ENCODE results near the gene PDCL3.
A peak's percentile ranks its signal among the peaks of the same experiment; 100 is the strongest.

PDCL3 gene

GRCh38 chr2:100556746-100557145 lies 6.0 kb upstream of the PDCL3 start:
- TF ChIP-seq CTCF (IDR thresholded peaks at IDR 0.05): no peak
- no peak for DNase-seq (ENCODE audit: low spot score)
- no peak overlapping the region for H3K4me3 ChIP-seq
- no peak overlapping the region for H3K27ac ChIP-seq

- no peak overlapping the region for H3K27ac ChIP-seq
- no peak for TF ChIP-seq CTCF (IDR thresholded peaks at IDR 0.05)
- no peak for DNase-seq (ENCODE audit: low spot score)
- H3K4me3 ChIP-seq: no peak overlapping the region
Observed at GRCh38 chr2:100560216-100560830, 2.5 kb upstream of the PDCL3 start.

- no peak for TF ChIP-seq CTCF (IDR thresholded peaks at IDR 0.05)
- no peak overlapping the region for H3K4me3 ChIP-seq
- DNase-seq (ENCODE audit: low spot score): no peak
- H3K27ac ChIP-seq: peak overlapping the region in 1 of 2 donors; percentile 14
Observed at GRCh38 chr2:100561191-100561590, 1.6 kb upstream of the PDCL3 start.

- no peak for TF ChIP-seq CTCF (IDR thresholded peaks at IDR 0.05)
- Histone ChIP-seq H3K27ac (peak overlapping the region; percentile 91 to 92), H3K4me3 (peak overlapping the region; percentile 91)
- no peak for DNase-seq (ENCODE audit: low spot score)
Observed at GRCh38 chr2:100563407-100564247, 834 bp downstream of the PDCL3 start.

GRCh38 chr2:100568989-100569388 lies 6.2 kb downstream of the PDCL3 start:
- TF ChIP-seq CTCF (IDR thresholded peaks at IDR 0.05): no peak
- no peak overlapping the region for H3K27ac ChIP-seq

GRCh38 chr2:100571668-100572067 lies 8.9 kb downstream of the PDCL3 start:
- Histone ChIP-seq H3K4me3 (no peak overlapping the region), H3K27ac (no peak overlapping the region)
- no peak for TF ChIP-seq CTCF (IDR thresholded peaks at IDR 0.05)
- DNase-seq (ENCODE audit: low spot score): no peak

More at GRCh38 chr2:100568989-100569388, 6.2 kb downstream of the PDCL3 start:
- no peak for DNase-seq (ENCODE audit: low spot score)
- no peak overlapping the region for H3K4me3 ChIP-seq

GRCh38 chr2:100577777-100578176 lies 15.0 kb downstream of the PDCL3 start:
- H3K27ac ChIP-seq: no peak overlapping the region
- no peak for TF ChIP-seq CTCF (IDR thresholded peaks at IDR 0.05)
- no peak for DNase-seq (ENCODE audit: low spot score)

More at GRCh38 chr2:100577777-100578176, 15.0 kb downstream of the PDCL3 start:
- H3K4me3 ChIP-seq: no peak overlapping the region
